MV-4-11 (cell line): ENCODE results near the gene STRAP.
"Not testable (repeated sequence)": the region's sequence is repeated elsewhere in the genome, so short reads cannot be mapped to it uniquely, and the experiment has no call there.

Experiments used
- DNase-seq: peaks from one replicate; lab custom pipeline; 2025; lab: John Stamatoyannopoulos, UW

Gene STRAP

DNA sequence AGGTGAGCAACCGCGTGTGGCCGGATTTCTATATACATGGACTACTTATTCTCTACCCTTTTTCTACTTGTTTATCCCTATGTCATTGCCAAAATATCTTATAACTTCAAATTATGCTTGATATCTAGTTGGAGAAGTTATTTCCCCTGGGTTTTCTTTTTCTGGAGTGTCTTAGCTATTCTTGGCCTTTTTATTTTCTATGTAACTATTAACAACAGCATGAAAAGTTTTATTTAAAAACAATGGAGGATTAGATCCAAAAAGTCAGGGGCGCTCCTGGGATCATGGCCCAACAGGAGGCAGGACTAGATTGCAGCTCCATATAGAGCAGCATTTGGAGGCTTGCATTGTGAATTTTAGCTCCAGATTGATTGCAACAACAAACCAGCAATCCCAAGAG is 8.6 kb upstream of the STRAP start:
- no peak for DNase-seq

- not testable (repeated sequence) for DNase-seq
Observed at GRCh38 chr12:15874556-15875145, 7.5 kb upstream of the STRAP start.

DNA sequence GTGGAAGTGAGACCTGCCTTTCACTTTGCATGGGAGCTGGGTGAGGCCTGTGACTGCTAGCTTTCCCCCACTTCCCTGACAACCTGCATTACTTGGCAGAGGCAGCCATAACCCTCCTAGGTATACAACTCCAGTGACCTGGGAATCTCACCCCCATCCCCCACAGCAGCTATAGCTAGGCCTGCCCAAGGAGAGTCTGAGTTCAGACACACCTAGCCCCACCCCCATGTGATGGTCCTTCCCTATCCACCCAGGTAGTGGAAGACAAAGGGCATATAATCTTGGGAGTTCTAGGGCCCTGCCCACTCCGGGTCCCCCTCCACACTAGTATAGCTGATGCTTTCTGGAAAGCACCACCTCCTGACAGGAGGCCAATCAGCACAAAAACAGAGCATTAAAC is 6.3 kb upstream of the STRAP start:
- DNase-seq: no peak

DNA sequence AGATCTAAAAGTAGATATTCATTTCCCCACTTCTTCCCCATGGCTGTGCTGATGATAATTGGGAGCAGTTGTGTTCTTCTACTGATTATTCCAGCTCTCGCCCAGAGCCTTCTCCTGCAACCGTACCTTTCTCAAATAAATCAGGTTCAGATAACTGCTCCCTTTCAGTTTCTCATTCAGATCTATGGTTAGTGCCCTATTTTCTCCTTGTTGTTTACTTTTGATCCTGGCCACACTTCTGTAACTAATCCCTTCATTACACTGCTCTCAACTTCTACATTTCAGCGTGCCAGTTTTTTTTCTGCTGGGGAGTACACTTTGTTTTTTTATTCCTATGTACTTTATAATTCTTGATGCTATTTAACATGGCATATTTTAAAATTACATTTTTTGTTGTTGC is 2.8 kb upstream of the STRAP start:
- DNase-seq: no peak

- DNase-seq: no peak
Observed at GRCh38 chr12:15880721-15881120, 1.5 kb upstream of the STRAP start.

DNA sequence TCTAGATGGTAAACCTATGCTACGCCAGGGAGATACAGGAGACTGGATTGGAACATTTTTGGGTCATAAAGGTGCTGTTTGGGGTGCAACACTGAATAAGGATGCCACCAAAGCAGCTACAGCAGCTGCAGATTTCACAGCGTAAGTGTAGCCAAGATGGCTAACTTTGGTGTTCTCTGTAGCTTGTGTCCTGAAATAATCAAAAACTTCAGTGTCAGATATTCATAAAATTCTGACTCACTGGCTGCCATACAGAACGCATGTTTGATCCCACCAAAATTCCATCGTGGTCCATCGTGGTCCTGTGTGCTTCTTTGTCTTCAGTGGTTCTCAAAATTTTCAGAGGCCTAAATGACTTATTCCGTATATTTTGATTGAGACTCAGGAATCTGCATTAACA is 1.3 kb downstream of the STRAP start:
- DNase-seq: no peak

GRCh38 chr12:15886372-15887042 is 4.3 kb downstream of the STRAP start:
- no peak for DNase-seq

- DNase-seq: no peak
Observed at GRCh38 chr12:15887043-15887817, 5.0 kb downstream of the STRAP start.

GRCh38 chr12:15892645-15893259 is 10.6 kb downstream of the STRAP start:
- no peak for DNase-seq

GRCh38 chr12:15893260-15893659 is 11.1 kb downstream of the STRAP start:
- no peak for DNase-seq

DNA sequence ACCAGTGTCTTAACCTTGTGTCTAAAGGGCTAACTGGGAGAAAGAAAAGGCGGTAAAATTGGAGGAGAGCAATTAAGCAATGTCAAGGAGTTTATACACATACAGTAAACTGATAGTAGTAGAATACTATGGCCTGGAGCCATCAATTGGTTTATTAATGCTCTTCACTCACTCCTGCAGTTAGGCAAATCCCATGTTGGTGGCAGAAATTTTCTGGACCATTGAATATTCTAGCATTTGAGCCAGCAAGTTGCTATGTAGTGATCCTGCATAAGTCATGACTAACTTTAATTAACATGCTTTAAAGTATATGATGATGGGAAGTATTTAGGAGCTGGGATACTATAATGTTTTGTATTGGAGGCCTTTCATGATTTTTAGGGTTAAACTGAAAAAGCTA is 14.7 kb downstream of the STRAP start:
- no peak for DNase-seq

DNA sequence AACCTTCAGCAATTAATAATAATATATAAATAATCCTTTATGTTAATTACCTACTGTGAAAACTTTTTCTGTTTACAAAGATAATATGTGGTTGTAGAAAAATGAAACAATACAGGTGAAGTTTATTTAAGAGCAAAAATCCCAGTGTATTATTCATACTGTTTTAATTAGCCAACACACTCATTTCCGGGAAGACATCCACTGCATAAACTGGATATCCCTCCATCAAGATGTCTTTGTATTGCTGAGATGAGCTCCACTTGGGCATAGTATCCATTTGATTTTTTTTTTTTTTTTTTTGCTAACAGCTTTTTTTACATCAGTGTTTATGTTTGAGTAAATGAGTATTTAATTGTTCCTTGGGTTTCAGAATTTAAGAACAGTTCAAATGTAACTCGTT is 15.2 kb downstream of the STRAP start:
- DNase-seq: no peak

DNA sequence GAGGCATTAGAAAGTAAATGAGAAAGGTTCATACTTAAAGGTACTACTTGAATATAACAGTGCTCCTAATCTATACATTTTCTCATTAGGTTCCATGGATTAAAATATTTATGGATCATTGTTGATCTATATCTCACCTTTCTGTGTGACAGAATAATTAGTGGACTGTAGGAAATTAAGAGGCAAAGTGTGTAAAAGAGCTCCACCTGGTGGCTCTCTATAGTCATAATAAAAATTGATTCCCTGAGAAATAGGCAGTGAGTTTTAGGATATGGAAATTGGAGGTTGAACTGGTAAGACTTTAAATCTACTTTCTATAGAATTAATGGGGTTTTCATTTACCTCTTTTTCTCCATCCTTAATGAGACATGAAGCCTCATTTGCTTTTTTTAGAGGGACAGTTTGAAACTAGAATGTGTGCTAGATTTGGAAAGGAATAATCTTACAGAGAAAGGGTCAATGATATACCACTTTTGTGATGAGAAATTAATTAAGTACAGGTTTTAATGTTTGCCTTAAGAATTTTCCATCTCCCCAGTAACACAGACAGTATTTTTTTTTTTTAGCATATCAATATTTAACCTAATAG is 17.2 kb downstream of the STRAP start:
- peak; percentile 10 for DNase-seq

DNA sequence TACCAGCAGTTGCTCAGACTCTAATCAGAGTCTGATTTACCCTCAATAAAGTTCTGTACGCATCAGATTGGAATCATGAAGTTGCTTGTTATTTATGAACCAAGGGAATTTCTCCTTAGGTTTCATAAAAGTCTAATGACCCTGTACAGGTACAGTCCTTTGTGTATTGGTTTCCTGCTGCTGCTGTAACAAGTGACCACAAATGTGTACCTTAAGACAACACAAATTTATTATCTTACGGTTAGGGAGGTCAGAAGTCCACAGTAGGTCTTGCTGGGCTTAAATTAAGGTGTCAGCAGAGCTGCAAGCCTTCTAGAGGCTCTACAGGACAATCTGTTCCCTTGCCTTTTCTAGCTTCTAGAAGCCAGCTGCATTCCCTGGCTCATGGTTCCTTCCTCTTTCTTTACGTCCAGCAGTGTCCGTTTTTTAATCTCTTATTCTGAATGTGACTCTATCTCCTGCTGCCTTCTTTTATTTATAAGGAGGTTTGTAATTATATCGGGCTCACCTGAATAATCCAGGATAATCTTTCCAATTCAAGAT is 22.3 kb downstream of the STRAP start:
- DNase-seq: no peak

- no peak for DNase-seq
Observed at GRCh38 chr12:15910468-15910863, 28.3 kb downstream of the STRAP start.

- DNase-seq: peak; percentile 53
Observed at GRCh38 chr12:15910864-15911721, 28.9 kb downstream of the STRAP start, which contains the start of gene DERA. DERA (plus strand) TSS chr12:15911332; CDS start chr12:15911384, 52 bp downstream.

DNA sequence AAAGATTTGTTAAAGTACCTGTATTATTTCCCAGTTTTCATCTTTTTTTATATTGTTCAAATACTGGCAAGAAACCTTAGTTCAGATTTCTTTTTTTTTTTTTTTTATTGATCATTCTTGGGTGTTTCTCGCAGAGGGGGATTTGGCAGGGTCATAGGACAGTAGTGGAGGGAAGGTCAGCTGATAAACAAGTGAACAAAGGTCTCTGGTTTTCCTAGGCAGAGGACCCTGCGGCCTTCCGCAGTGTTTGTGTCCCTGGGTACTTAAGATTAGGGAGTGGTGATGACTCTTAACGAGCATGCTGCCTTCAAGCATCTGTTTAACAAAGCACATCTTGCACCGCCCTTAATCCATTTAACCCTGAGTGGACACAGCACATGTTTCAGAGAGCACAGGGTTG is 29.7 kb downstream of the STRAP start:
- DNase-seq: not testable (repeated sequence)

- not testable (repeated sequence) for DNase-seq
Observed at GRCh38 chr12:15914131-15914530, 31.9 kb downstream of the STRAP start.

DNA sequence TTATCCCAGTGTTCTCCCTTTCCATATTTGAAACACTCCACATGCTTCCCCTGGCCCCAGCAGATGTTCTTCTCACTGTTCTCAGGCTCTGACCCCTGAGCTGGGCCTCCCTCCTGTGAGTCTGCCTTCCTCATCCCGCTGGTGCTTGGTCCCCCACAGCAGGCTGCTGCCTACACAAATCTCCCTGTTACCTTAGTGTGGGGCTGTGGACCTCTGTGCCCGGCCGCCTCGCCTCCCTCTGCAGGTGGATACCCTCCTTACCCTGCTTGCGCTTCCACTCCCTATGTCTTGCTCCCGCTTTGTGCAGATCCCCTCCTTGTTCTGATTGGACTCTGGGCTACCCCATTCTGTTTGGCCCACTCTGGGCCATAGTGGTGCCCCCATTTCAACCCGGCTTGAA is 35.9 kb downstream of the STRAP start:
- no peak for DNase-seq

DNA sequence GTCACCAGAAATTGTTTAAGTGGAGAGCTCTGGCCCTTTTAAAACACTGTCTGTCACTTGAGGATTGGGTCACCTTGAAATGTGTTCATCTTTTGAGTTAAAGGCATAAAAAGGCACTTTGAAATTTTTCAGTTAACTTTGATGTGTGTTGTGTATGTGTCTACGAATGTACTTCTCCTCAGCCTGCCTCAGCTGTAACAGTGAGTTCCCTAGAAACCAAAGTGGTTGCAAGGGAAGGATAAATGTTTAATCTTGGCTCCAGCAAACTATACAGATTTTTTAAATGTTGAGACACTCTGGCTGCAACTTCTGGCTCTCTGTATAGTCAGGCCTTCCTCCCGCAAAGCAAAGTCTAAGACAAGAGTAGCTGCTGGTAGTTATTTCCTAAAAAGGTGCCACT is 37.2 kb downstream of the STRAP start:
- DNase-seq: peak; percentile 29

DNA sequence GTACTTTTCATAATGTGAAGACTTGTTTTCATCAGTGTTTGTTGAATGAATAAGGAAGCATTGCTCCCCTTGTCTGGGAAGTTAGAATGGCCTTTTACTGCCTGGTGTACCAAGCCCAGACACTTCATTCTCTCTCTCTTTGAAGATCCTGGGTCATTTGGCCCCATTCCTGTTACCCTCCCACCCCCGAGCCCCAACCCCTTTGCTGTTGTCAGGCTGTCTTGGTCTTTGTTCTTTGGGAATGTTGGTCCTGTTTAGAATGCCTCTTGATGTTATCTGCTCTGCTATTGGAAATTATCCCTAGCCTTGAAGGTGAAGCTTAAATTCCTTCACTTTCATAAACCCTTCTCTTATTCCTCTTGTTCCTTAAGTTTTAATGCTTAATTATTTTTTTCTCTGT is 42.8 kb downstream of the STRAP start:
- DNase-seq: no peak
